ENCODE measurements around the gene NXPE1. TPM values are rescaled to one million over a fixed set of nuclear protein-coding genes. Genes with fewer than 3 reads are reported as not detected.
A peak's percentile ranks its signal among the peaks of the same experiment; 100 is the strongest.

NXPE1 gene
- polyA plus RNA-seq, 4 donors, result 0.24 to 6.3 (median 1.3) TPM; not detected in 1

GRCh38 chr11:114571712-114572111 lies 12.0 kb upstream of the NXPE1 start:
- Histone ChIP-seq H3K9me3 (ENCODE audit: control insufficient read depth in 2 of 2, insufficient read depth in 1 of 2, low read depth in 1 of 2, low read length in 1 of 2) (peaks cover 0 to 6% of the 10 kb centered on the region in 2 donors), H3K36me3 (ENCODE audit: control insufficient read depth in 3 of 3, insufficient read depth in 2 of 3, low read depth in 1 of 3, low read length in 3 of 3) (no peaks in the 10 kb centered on the region), H3K27ac (ENCODE audit: low read depth in 1 of 3, low read length in 2 of 3) (no peak overlapping the region), H3K4me1 (ENCODE audit: control insufficient read depth in 3 of 3, insufficient read depth in 2 of 3, low read depth in 1 of 3, low read length in 2 of 3) (no peaks in the 10 kb centered on the region), H3K27me3 (ENCODE audit: control insufficient read depth in 3 of 3, insufficient read depth in 3 of 3, low read length in 3 of 3) (no peaks in the 10 kb centered on the region), H3K4me3 (ENCODE audit: low read depth in 1 of 3, low read length in 3 of 3) (no peak overlapping the region)
- FAIRE-seq (no peak), DNase-seq (no peak)
- 10 to 46% (median 18%) methylated on average over 1 of the region's 1 CpG for WGBS, 3 donors

DNA sequence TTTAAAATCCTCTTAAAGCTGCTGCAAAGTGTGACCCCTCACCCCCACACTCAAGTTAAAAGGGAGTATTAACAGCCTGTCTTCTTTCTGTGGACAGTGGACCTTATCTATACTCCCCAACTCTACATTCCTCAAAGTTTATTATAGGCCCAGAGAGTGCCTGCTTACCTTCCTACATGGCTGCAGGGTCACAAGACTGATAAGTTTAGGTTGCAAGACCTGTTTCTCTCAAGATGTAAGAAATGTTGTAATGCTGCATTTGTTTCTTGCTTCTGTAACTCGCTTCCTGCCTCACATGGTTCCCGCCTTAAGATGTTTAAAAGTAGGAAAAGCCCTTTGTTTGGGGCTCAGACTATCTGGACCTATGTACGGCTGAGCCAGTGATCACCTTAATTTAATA lies 10.1 kb upstream of the NXPE1 start:
- no peak overlapping the region for H3K4me3 ChIP-seq (ENCODE audit: low read depth in 1 of 3, low read length in 3 of 3)
- no peak for FAIRE-seq
- 53 to 68% (median 66%) methylated on average over 3 of the region's 3 CpGs for WGBS, 3 donors

DNA sequence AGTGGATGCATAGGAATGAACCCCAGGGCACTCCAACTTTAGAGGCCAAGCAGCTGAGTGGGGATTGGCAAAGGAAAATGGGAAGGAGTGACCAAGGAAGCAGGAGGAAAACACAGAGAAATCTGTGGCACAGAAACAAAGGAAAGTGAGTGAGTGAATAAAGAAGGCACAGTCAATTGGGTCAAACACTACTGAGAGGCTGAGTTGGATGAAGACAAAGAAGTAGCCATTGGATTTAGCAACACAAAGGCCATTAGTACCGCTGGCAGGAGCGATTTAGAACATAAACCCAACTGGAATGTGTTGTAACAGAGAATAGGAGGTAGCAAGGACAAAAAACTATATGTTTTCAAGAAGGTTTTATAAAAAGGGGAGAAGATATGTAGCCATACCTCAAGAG lies 6.6 kb upstream of the NXPE1 start:
- no peaks in the 10 kb centered on the region for H3K27me3 ChIP-seq (ENCODE audit: control insufficient read depth in 3 of 3, insufficient read depth in 3 of 3, low read length in 3 of 3)
- H3K4me3 ChIP-seq (ENCODE audit: low read depth in 1 of 3, low read length in 3 of 3), result no peak overlapping the region
- no peaks in the 10 kb centered on the region for H3K36me3 ChIP-seq (ENCODE audit: control insufficient read depth in 3 of 3, insufficient read depth in 2 of 3, low read depth in 1 of 3, low read length in 3 of 3)
- H3K4me1 ChIP-seq (ENCODE audit: control insufficient read depth in 3 of 3, insufficient read depth in 2 of 3, low read depth in 1 of 3, low read length in 2 of 3), result no peaks in the 10 kb centered on the region
- FAIRE-seq (no peak), DNase-seq (no peak)
- WGBS, 3 donors, result 54 to 65% (median 57%) methylated on average over 2 of the region's 2 CpGs
- no peak overlapping the region for H3K27ac ChIP-seq (ENCODE audit: low read depth in 1 of 3, low read length in 2 of 3)
- no peaks in the 10 kb centered on the region for H3K9me3 ChIP-seq (ENCODE audit: control insufficient read depth in 2 of 2, insufficient read depth in 1 of 2, low read depth in 1 of 2, low read length in 1 of 2)

More for the DNA sequence above, 10.1 kb upstream of the NXPE1 start:
- Histone ChIP-seq H3K36me3 (ENCODE audit: control insufficient read depth in 3 of 3, insufficient read depth in 2 of 3, low read depth in 1 of 3, low read length in 3 of 3) (no peaks in the 10 kb centered on the region), H3K4me1 (ENCODE audit: control insufficient read depth in 3 of 3, insufficient read depth in 2 of 3, low read depth in 1 of 3, low read length in 2 of 3) (no peaks in the 10 kb centered on the region), H3K27me3 (ENCODE audit: control insufficient read depth in 3 of 3, insufficient read depth in 3 of 3, low read length in 3 of 3) (no peaks in the 10 kb centered on the region), H3K27ac (ENCODE audit: low read depth in 1 of 3, low read length in 2 of 3) (no peak overlapping the region), H3K9me3 (ENCODE audit: control insufficient read depth in 2 of 2, insufficient read depth in 1 of 2, low read depth in 1 of 2, low read length in 1 of 2) (peaks cover 0 to 6% of the 10 kb centered on the region in 2 donors)
- DNase-seq, result no peak

- Histone ChIP-seq H3K27me3 (ENCODE audit: control insufficient read depth in 3 of 3, insufficient read depth in 3 of 3, low read length in 3 of 3) (no peaks in the 10 kb centered on the region), H3K4me3 (ENCODE audit: low read depth in 1 of 3, low read length in 3 of 3) (no peak overlapping the region), H3K9me3 (ENCODE audit: control insufficient read depth in 2 of 2, insufficient read depth in 1 of 2, low read depth in 1 of 2, low read length in 1 of 2) (no peaks in the 10 kb centered on the region), H3K4me1 (ENCODE audit: control insufficient read depth in 3 of 3, insufficient read depth in 2 of 3, low read depth in 1 of 3, low read length in 2 of 3) (no peaks in the 10 kb centered on the region), H3K27ac (ENCODE audit: low read depth in 1 of 3, low read length in 2 of 3) (no peak overlapping the region), H3K36me3 (ENCODE audit: control insufficient read depth in 3 of 3, insufficient read depth in 2 of 3, low read depth in 1 of 3, low read length in 3 of 3) (no peaks in the 10 kb centered on the region)
- DNase-seq, result no peak
- no peak for FAIRE-seq
- WGBS, 3 donors, result 72 to 82% (median 74%) methylated on average over 1 of the region's 1 CpG
Observed at GRCh38 chr11:114564831-114565230, 5.2 kb upstream of the NXPE1 start.

GRCh38 chr11:114563077-114563476 lies 3.4 kb upstream of the NXPE1 start:
- Histone ChIP-seq H3K27me3 (ENCODE audit: control insufficient read depth in 3 of 3, insufficient read depth in 3 of 3, low read length in 3 of 3) (no peaks in the 10 kb centered on the region), H3K36me3 (ENCODE audit: control insufficient read depth in 3 of 3, insufficient read depth in 2 of 3, low read depth in 1 of 3, low read length in 3 of 3) (no peaks in the 10 kb centered on the region), H3K27ac (ENCODE audit: low read depth in 1 of 3, low read length in 2 of 3) (no peak overlapping the region), H3K9me3 (ENCODE audit: control insufficient read depth in 2 of 2, insufficient read depth in 1 of 2, low read depth in 1 of 2, low read length in 1 of 2) (no peaks in the 10 kb centered on the region), H3K4me3 (ENCODE audit: low read depth in 1 of 3, low read length in 3 of 3) (no peak overlapping the region), H3K4me1 (ENCODE audit: control insufficient read depth in 3 of 3, insufficient read depth in 2 of 3, low read depth in 1 of 3, low read length in 2 of 3) (no peaks in the 10 kb centered on the region)
- DNase-seq, result peak in 1 of 2 donors; percentile 20
- WGBS, 3 donors, result 13 to 49% (median 26%) methylated on average over 2 of the region's 2 CpGs
- FAIRE-seq, result no peak

DNA sequence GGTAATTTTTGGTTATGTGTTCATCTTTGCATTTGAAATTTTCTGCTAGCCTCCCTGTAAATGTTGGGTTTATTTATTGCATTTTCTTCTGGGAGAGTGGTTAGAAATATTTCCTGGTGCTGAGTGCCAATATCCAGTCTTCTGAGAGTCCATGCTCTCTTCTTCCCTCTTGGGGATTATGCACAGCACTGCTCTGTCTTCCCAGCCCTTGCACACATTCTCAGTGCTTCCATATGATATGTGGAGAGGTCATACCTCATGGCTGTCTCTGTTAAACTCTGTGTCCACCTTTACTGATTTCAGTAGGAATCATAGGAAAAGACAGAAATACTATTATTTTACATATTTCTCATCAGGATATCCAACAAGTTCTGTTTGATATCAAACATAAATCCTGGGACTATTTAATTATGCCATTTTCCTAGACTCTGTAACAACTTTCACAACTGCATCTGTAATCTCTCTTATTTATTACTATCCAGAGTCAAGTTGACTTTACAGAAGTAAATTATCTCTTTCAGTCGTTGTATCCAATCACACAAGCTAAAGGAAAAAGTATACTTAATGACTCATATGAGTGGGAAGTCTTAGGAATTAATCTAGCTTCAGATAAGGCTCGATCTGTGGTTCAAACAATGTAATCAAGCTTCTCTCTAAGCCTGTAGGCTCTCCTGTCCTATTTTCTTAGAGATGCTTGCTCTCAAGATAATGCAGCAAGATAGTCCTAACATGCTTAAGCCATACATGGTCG lies 2.7 kb upstream of the NXPE1 start:
- no peak for FAIRE-seq
- 10 to 34% (median 11%) methylated on average over 3 of the region's 3 CpGs for WGBS, 3 donors
- H3K4me1 ChIP-seq (ENCODE audit: control insufficient read depth in 3 of 3, insufficient read depth in 2 of 3, low read depth in 1 of 3, low read length in 2 of 3), result no peaks in the 10 kb centered on the region

DNA sequence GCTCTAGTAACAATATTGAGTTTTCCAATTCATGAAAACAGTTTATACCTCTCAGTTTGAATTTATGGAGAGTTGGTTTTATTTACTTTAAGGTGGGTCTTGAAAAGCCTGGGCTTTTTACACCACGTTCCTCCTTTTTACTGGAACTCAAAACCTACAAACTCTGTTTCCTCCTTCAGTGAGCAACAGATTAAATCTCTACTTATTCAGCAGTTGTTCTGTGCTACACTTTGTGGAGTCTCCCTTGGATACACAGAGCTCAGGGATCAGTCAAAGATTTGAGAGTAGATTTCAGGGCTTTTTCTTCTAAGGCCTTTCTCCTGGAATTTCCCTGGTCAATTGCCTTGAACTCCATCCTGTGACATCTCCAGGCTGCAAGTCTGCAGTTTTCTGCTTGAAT lies 3.5 kb downstream of the NXPE1 start:
- Histone ChIP-seq H3K4me3 (ENCODE audit: low read depth in 1 of 3, low read length in 3 of 3) (no peak overlapping the region), H3K4me1 (ENCODE audit: control insufficient read depth in 3 of 3, insufficient read depth in 2 of 3, low read depth in 1 of 3, low read length in 2 of 3) (no peaks in the 10 kb centered on the region), H3K36me3 (ENCODE audit: control insufficient read depth in 3 of 3, insufficient read depth in 2 of 3, low read depth in 1 of 3, low read length in 3 of 3) (no peaks in the 10 kb centered on the region), H3K9me3 (ENCODE audit: control insufficient read depth in 2 of 2, insufficient read depth in 1 of 2, low read depth in 1 of 2, low read length in 1 of 2) (no peaks in the 10 kb centered on the region), H3K27ac (ENCODE audit: low read depth in 1 of 3, low read length in 2 of 3) (no peak overlapping the region), H3K27me3 (ENCODE audit: control insufficient read depth in 3 of 3, insufficient read depth in 3 of 3, low read length in 3 of 3) (no peaks in the 10 kb centered on the region)
- no peak for FAIRE-seq
- no peak for DNase-seq
- 20 to 28% (median 21%) methylated on average over 1 of the region's 1 CpG for WGBS, 3 donors

More for the DNA sequence above, 2.7 kb upstream of the NXPE1 start:
- no peaks in the 10 kb centered on the region for H3K36me3 ChIP-seq (ENCODE audit: control insufficient read depth in 3 of 3, insufficient read depth in 2 of 3, low read depth in 1 of 3, low read length in 3 of 3)
- no peaks in the 10 kb centered on the region for H3K27me3 ChIP-seq (ENCODE audit: control insufficient read depth in 3 of 3, insufficient read depth in 3 of 3, low read length in 3 of 3)
- no peak overlapping the region for H3K4me3 ChIP-seq (ENCODE audit: low read depth in 1 of 3, low read length in 3 of 3)
- no peaks in the 10 kb centered on the region for H3K9me3 ChIP-seq (ENCODE audit: control insufficient read depth in 2 of 2, insufficient read depth in 1 of 2, low read depth in 1 of 2, low read length in 1 of 2)
- no peak overlapping the region for H3K27ac ChIP-seq (ENCODE audit: low read depth in 1 of 3, low read length in 2 of 3)
- DNase-seq, result peak in 1 of 2 donors; percentile 38

DNA sequence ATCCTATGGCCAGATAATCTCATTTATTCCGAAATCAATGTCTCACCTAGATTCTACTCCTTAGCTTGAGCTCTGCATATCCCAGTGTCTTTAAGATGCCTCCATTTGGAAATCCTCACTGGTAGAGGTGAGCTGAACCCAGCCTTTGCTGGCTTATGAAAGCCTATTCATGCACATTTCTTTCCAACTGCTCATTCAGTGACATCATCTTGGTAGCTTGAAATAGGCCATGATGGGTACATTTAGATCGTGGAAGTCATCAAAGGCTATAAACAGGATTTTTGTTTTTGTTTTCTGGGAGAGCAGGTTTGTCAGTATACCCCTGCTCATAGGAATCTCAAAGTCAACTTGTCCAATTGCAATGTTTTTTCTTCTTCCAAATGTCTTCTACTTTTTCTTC lies 6.0 kb downstream of the NXPE1 start:
- H3K4me3 ChIP-seq (ENCODE audit: low read depth in 1 of 3, low read length in 3 of 3), result no peak overlapping the region
- H3K36me3 ChIP-seq (ENCODE audit: control insufficient read depth in 3 of 3, insufficient read depth in 2 of 3, low read depth in 1 of 3, low read length in 3 of 3), result no peaks in the 10 kb centered on the region
- FAIRE-seq, result no peak
- H3K27ac ChIP-seq (ENCODE audit: low read depth in 1 of 3, low read length in 2 of 3), result no peak overlapping the region
- no peak for DNase-seq
- H3K9me3 ChIP-seq (ENCODE audit: control insufficient read depth in 2 of 2, insufficient read depth in 1 of 2, low read depth in 1 of 2, low read length in 1 of 2), result no peaks in the 10 kb centered on the region
- no peaks in the 10 kb centered on the region for H3K4me1 ChIP-seq (ENCODE audit: control insufficient read depth in 3 of 3, insufficient read depth in 2 of 3, low read depth in 1 of 3, low read length in 2 of 3)
- no peaks in the 10 kb centered on the region for H3K27me3 ChIP-seq (ENCODE audit: control insufficient read depth in 3 of 3, insufficient read depth in 3 of 3, low read length in 3 of 3)
- WGBS, 3 donors, result 79 to 81% (median 80%) methylated on average over 2 of the region's 2 CpGs

- no peak for FAIRE-seq
- Histone ChIP-seq H3K9me3 (ENCODE audit: control insufficient read depth in 2 of 2, insufficient read depth in 1 of 2, low read depth in 1 of 2, low read length in 1 of 2) (no peaks in the 10 kb centered on the region), H3K4me3 (ENCODE audit: low read depth in 1 of 3, low read length in 3 of 3) (no peak overlapping the region), H3K36me3 (ENCODE audit: control insufficient read depth in 3 of 3, insufficient read depth in 2 of 3, low read depth in 1 of 3, low read length in 3 of 3) (no peaks in the 10 kb centered on the region), H3K27ac (ENCODE audit: low read depth in 1 of 3, low read length in 2 of 3) (no peak overlapping the region), H3K4me1 (ENCODE audit: control insufficient read depth in 3 of 3, insufficient read depth in 2 of 3, low read depth in 1 of 3, low read length in 2 of 3) (no peaks in the 10 kb centered on the region), H3K27me3 (ENCODE audit: control insufficient read depth in 3 of 3, insufficient read depth in 3 of 3, low read length in 3 of 3) (no peaks in the 10 kb centered on the region)
- WGBS, 3 donors, result 85 to 93% (median 87%) methylated on average over 4 of the region's 4 CpGs
- no peak for DNase-seq
Observed at GRCh38 chr11:114551060-114551459, 8.6 kb downstream of the NXPE1 start.
